Stimulated activated CD4-positive, alpha-beta T cell treated with anti-CD3 and anti-CD28 coated beads, TNF-alpha, amount 100 ng/mL, for 1 hour (primary cell): ENCODE results near the gene ARPP19.
"Not testable (repeated sequence)": the region's sequence is repeated elsewhere in the genome, so short reads cannot be mapped to it uniquely, and the experiment has no call there.

Experiments
- DNase-seq, 3 donors: peaks; one replicate each; pipeline ENCODE4 v3.0.0-alpha.2; 2020; ENCODE audit warnings: low read depth in 3 of 3, low spot score in 1 of 3

ARPP19 gene

DNA sequence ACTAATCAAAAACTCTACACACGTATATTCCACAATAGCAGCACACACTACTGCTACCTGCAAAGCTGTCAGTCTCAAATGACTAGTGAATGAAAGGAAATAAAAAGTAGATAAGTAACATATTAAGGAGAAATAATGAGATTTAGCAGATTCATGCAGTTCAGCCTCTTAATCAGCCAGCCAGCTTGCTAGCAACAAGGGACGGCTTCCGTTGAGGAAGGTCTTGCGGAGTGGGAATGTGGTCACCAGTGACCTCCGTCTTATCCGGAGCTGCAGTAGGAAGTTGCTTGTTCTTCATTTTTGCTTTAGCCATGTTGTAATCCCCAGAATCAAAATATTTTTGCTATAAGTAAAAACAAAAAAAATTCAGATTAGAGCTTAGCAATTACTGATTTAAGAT, 17.1 kb downstream of the ARPP19 start:
- DNase-seq, result no peak

DNA sequence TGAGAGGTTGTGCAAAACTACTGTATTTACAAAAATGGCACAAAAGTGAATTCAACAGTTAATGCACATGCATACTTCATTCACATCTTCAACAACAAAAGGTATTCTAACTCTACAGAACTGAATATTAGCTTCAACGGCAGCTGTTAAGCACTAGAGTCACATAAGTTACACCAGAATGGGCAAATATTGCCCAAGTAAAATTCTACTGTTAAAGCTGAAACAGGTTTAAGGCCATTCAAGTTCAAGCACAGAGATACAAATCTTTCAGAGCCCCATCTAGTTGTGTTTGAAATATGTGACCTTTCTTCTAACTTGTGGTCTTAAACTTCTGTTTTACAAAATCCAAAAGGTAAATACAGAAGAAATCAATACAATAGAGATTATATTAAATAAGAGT, 17.6 kb downstream of the ARPP19 start:
- not testable (repeated sequence) for DNase-seq

DNA sequence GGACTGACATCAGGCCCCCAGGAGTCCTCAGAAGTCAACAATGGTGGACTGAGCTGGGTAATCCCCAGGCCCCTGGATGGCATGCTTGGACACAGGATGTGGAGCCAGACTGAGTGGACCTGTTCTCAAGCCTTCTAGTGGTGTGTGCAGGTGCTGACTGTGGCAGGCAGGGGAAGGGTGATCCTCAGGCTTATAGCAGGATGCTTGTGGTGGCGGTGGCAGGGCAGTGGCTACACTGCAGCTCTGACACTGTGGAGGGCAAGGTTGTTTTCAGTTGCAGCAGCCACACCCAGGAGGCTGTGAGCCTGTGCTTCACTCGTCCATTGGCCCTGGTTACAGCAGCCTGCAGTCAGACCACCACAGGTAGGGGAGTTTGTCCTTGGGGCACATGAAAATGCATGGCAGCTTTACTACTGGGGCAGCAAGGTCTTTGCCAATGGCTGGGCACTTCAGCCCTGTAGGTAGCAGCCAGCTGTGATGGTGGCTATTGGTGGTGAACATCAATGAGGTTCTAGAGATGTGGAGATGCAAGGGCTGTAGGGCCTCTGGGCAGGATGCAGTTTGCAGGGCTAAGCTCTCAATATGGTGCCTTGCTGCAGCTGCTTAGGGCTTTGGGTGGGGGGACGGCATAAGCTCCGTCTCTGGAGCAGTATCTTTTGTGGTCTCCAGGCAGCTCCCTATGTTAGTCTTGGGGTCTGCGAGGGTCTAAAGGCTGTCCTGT, 22.6 kb downstream of the ARPP19 start:
- no peak for DNase-seq

DNA sequence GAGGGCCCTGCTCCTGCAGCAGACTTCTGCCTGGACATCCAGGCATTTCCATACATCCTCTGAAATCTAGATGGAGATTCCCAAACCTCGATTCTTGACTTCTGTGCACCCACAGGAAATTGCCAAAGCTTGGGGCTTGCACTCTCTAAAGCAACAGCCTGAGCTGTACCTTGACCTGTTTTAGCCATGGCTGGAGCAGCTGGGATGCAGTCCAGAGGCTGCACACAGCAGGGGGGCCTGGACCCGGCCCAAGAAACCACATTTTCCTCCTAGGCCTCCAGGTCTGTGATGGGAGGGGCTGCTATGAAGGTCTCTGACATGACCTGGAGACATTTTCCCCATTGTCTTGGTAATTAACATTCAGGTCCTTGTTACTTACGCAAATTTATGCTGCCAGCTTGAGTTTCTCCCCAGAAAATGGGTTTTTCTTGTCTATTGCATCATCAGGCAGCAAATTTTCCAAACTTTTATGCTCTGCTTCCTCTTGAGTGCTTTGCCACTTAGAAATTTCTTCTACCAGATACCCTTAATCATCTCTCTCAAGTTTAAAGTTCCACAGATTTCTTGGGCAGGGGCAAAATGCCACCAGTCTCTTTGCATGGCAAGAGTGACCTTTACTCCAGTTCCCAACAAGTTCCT, 28.3 kb downstream of the ARPP19 start:
- DNase-seq, result no peak

DNA sequence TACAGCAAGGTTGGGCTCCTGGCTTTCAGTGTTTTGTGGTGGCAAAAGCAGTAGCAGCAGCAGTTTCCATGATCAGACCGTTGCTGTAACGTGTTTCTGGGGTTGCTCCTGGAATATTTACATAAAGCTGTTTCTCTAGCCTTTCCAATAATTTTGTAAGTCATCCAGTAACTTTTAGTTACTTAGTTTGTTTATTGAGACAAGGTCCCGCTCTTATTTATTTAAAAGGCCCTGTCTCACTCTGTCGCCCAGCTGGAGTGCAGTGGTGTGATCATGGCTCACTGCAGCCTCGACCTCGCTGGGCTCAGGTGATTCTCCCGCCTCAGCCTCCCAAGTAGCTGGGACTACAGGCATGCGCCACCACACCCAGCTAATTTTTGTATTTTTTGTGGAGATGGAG, 31.4 kb downstream of the ARPP19 start:
- no peak for DNase-seq

DNA sequence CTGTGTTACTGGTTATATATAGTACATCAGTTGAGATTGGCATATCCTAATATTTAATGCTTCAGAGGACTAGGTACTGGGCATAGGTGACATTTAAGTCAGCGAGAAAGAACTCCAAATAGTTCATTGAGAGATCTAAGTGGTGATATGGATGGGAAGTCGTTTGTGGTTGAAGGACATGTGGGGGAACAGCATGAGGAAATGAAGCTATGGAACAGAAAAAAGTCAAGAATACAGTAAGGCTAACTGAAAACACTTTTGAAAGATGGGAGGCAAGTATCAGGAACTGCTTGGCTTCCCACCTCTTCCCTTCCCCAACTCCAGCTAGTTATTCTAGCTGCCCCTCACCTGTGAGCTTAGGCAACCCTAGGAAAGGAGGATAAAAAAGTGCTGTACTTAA, 36.4 kb downstream of the ARPP19 start:
- no peak for DNase-seq

DNA sequence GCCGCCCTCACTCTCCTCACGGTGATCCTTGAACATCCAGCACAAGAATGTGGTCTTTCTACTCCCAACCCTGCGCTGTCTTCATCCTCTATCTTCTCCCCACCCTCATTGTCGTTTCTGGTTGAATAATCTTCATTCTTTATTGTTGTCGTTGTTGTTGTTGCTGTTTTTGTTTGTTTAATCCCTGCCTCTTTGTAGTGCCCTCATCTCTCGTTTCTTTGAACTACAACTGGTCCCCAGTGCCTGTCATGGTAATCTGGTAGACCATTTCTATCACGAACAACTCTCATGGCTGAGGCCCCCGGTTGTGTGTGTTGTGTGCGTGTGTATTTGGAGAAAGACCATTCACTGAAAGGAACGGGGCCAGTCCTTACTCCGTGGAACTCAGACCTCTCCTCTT, 38.9 kb downstream of the ARPP19 start:
- DNase-seq, result no peak

DNA sequence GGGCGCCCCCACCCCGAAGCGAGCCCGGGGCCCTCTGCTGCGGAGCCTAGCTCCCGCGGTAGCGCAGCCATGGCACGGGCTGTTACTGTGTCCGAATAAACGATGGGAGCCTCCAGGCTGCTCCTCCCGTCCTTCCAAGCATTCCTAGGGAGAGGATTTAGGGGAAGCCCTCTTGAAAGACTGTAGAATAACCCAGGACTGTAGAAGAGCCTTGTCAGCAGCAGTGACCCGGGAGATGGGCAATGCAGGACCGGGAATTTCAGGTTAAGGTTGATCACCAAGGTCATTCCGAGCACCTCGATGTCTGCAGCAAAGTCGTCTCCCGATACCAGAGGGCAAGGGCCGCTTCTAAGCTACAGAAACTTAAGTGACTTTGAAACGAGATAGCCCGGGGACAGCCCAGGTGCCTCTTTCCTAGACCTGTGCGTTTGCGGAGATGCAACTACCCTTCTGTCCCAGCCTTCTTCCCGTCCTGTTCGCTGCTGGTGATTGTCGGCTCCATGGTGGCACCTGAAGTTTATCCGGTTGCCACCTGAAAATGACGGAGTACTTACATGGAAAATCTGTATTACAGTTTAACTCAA, 39.4 kb downstream of the ARPP19 start:
- peak in 1 of 3 donors; percentile 10 for DNase-seq

DNA sequence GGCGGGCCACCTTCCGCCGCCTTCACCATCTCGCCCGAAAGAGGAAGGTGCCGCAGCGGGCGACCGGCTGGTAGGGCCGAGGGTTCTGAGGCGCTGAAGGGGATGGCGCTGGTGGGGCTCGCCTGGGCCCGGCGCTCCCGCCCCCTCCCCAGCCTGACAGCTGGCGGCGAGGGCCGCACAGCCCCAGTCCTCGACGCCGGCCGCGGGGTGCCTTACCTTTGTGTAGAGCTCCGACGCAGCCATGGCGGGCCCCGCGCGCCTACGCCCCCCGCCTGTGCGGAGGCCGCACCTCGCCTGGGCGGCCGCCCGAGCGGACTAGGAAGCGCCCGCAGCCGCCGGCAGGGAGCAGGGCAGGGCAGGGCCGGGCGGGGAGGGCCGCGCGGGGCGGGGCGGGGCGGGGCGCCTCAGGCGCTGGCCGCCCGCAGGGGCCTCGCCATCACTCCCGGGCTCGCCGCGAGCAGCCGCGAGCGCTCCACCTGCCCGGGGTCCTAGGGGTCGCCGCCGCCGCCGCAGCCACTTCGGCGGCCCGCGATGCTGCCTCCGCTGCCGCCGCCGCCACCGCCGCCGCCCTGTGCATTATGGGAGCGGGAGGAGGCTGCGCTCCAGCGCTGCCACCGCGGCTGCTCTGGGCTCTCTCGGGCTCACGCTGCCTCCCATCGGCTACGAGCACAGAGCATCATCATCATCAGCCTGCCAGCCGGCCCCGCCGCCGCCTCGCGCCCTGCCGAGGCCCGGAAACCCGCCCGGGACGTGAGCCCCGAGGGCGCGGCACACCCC, 40.1 kb downstream of the ARPP19 start, which contains the start of gene MYO5A:
Gene MYO5A (minus strand): TSS at position 317 of the 777 bp plus-strand sequence. CDS start 74 bp downstream, at position 243.
- DNase-seq, result peak; percentile 50 to 67 (median 62)

DNA sequence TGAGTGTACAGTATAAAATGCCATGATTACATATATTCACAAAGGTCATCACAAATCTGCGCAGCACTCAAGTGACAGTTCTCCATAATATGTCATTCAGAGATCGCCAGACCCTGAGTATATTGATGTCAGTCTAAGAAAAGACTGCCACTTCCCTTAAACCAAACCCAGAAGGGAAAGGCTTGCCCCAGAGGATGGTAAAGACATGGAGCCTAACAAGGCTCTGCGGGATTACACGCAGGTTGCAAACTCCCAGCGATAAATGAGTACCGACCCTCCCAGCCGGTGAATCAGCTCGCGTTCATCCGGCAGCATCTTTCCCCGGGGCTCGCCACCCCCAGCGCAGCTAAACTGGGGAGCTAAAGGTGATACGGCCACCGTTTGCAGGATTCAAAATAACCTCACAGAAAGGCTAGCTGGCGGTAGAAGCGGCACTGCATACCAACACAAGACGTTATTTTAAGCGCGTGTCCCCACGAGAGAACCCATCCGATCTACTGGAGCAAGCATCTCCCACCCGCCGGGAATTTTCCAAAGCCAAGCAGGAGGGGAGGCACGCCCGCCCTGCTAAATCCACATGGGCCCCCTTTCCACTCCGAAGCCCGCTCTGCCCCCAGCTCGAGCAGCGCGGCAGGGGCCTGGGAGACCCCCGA, 40.8 kb downstream of the ARPP19 start:
- DNase-seq, result peak in 1 of 3 donors; percentile 26

DNA sequence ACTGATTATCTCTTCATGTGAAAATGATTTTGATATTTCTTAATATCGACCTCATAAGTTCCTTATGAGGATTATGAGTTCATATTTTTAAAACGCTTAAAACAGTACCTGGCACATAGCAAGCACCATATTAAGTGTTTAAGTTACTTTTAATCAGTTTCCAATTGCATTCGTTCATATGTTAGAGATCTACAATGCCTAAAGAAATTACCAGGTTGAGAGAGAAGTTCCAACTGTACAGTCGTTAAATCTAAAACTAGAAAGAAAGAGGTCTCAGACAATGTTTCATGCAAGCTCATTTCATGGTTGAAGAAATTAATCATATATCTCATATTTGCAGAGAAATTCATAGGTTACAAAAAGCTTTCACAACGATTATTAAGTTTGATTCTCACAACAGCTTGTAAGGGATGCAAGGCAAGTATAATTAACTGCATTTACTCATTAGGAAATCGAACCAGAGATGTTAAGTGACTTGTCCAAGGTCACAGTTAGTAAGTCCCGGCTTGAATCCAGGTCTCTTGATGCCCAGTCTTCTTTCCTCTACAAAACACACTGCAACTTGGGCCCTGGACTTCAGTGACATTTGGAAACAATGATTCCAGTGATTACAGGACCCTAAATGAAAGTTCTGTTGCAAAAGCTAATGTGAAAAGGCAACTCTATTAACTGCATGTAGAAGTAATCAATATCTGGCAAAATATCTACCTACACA, 41.5 kb downstream of the ARPP19 start:
- no peak for DNase-seq

DNA sequence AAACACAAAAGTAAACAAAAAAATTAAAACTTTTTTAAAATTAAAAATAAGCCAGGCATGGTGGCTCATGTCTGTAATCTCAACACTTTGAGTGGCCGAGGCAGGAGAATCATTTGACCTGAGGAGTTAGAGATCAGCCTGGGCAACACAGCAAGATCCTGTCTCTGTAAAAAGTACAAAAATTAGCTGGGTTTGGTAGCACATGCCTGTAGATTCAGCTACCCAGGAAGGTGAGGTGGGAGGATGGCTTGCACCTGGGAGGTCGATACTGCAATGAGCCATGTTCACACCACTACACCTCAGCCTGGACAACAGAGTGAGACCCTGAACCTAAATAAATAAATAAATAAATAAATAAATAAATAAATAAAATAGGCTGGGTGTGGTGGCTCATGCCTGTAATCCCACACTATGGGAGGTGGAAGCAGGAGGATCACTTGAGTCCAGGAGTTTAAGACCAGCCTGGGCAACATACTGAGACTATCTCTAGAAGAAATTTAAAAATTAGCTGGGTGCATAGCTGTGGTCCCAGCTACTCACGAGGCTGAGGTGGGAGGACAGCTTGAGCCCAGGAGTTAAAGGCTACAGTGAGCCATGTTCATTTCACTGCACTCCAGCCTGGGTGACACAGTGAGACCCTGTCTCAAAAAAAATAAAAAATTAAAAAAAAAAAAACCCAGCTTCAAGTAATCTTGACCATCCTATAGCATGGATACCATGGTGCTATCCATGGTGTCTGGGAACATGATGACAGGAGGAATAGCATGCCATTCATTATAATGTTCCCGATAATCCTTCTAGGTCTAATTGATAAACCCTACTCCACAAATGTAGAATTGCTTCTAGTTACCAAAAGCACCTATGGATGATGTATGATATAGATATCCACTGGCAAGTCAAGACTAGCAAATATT, 44.4 kb downstream of the ARPP19 start:
- no peak for DNase-seq

DNA sequence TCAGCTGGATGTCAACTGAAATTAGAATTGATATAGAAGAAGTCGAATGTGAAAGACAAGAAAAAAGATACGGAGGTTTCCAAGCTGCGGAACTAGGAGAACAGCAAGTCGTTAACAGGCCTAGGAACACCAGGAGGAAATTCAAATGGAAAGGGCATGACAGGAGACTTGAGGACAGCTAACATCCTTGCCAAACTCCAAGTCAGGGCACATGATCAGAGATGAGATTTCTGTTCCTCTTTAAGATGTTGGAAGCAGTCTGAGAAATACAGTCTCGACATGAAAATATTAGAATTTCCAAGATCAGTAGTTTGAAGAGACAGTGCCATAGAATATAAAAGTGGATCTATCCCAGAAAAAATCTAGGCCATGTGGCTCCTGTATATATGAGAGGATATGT, 45.2 kb downstream of the ARPP19 start:
- no peak for DNase-seq

DNA sequence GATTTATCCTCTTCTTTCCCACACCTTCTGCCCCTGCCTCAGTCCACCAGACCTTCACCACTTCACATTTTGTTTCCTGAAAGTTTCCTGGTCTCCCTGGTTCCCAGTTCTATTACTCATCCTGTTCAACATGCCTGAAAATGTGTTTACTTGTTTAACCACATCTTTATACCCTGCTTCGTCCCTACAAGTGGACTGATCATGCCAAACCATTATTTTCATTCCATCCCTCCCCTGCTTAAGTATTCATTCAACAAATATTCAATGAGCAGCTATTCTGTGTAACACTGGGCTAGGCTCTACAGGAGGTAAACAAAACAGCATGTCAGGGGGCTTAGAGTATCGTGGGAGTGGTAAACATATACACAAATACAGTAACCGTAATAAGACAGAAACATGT, 45.6 kb downstream of the ARPP19 start:
- DNase-seq, result no peak

DNA sequence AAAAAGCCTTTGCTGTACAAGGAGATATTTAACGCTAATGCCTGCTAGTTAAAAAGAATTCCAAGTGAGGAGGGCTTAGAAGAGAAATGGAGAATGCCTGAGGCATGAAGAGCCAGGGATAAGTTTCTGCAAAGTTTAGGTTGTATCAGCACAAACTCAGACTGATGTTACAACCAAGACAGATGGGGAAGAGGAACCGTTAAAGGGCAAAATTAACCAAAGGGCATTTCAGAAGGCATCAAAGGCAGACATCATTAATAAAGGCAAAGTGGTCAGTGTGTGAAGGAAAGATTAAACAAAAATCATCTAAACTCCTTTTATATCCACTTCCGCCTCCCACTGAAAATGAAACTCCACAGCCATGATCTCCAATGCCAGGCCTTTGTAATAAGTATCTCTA, 47.1 kb downstream of the ARPP19 start:
- DNase-seq, result no peak

DNA sequence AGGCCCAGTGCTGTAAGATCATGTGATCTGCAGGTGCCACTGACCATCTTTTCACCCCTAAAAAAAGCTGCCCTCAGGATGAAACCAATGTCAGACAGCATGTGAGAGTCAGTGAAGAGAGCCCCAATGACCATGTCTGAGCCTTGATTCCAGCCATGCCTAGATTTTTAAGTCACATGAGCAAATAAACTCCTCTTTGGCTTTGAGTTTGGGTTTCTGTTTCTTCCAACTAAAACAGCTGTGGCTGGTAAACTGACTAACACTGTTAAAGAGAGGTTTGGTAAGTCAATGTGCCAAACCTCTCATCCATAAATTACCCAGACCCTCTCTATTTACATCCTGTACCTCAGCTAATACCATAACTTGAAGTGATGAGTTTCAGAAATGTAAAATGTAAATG, 48.4 kb downstream of the ARPP19 start:
- DNase-seq, result no peak

DNA sequence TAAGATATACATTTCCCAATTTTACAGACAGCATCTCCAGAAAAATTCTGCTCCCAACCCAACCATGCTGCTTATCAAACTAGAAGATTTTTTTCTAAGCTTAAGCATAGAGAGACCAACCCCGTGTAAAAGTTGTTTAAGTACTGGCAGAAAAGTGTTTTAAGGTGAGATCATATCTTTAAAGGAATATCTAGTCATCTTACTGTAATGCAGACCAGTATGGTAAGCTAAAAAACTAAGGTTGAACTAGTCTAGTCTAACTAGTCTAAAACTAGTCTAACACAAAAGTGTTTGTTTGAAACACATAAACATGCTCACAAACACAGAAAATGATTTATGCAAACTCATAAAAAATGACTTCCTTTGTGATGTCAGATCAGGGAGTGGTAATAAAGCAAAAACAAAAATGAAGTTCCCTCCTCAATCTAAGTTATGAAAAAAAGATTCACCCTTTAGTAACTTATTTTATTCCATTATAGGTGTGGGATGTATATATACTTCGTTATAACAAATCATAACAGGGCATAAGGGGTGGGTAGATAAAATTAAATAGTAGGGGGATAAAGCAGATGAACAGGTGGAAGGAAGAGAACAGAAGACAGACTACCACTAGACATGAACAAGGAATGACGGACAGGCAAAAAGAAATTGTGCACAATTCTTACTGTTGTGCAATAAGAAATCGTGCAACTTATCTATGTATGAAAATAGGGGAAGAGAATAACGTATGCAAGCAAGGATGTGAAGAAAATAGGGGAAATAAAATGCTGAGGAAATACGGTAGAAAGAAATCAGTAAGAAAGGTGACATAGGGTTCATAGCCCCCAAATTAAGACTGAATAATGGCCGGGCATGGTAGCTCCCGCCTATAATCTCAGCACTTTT, 50.1 kb downstream of the ARPP19 start:
- no peak for DNase-seq

DNA sequence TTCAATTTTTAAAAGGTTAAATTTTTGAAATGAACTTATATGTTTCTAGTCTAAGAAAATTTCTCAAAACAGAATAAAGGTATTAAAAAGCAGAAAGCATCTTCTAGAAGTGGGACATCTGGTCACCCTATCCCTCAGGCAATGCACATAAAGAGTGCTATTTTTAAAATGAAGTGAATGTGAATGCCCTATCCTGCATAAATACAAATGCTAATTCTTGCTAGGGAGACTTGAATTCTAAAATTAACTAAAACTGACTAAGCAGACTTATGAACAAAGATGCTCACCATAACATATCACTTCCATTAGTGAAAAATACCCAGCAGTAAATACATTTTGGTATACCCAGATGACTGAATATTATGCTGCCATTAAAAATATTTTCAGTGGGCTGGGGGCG, 51.8 kb downstream of the ARPP19 start:
- DNase-seq, result no peak

DNA sequence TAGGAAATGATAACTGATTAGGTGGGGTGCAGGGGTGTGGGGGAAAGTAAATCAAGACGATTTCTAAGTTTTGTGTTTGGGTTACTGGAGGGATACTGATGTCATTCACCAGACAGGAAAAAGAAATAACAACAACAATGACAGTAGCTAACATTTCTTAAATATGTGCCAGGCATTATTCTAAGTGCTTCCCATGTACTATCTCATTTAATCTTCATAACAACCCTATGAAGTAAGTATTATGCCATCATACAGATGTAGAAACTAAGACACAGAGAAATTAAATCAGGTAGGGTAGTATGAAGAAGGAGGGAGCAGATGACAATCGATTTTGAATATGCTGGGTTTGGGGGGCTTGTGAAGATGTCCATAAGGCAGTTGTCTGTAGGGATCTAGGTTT, 53.5 kb downstream of the ARPP19 start:
- no peak for DNase-seq
